Activated T-helper 17 cell treated with anti-CD3 and anti-CD28 coated beads, Interleukin-2, amount 50 U/mL, for 72 hours (primary cell): Measurements from ENCODE around the gene HTD2. TPM values are rescaled to one million over a fixed set of nuclear protein-coding genes. Genes with fewer than 3 reads are reported as not detected.
A peak's percentile ranks its signal among the peaks of the same experiment; 100 is the strongest.
"Not testable (repeated sequence)": the region's sequence is repeated elsewhere in the genome, so short reads cannot be mapped to it uniquely, and the experiment has no call there.

ENCODE experiments used
- ATAC-seq: fragments of 150-1000 bp; cut with Tn5 transposase; replicated peaks from 2 replicates; pipeline ENCODE4 v1.10.0; 2021; ENCODE audit warnings: mild to moderate bottlenecking, moderate library complexity
- H3K27ac Mint-ChIP-seq: one replicate; pipeline ENCODE4 v1.8.0; 2022; ENCODE audit warnings: mixed read lengths
- H3K27me3 Mint-ChIP-seq: one replicate; pipeline ENCODE4 v1.8.0; 2022; ENCODE audit warnings: mixed read lengths
- H3K36me3 Mint-ChIP-seq: one replicate; pipeline ENCODE4 v1.8.0; 2022; ENCODE audit warnings: low read depth, mild to moderate bottlenecking, mixed read lengths
- H3K4me1 Mint-ChIP-seq: one replicate; pipeline ENCODE4 v1.8.0; 2022; ENCODE audit warnings: mixed read lengths
- H3K4me3 Mint-ChIP-seq: one replicate; pipeline ENCODE4 v1.8.0; 2022; ENCODE audit warnings: mild to moderate bottlenecking, mixed read lengths
- H3K9me3 Mint-ChIP-seq: one replicate; pipeline ENCODE4 v1.8.0; 2022; ENCODE audit warnings: mixed read lengths
- total RNA-seq, 2 donors: library from RNA; stranded (reverse); gene quantifications; one replicate each; pipeline ENCODE4 v1.2.3, GENCODE V29; 2022

Gene HTD2
- total RNA-seq, 2 donors from 2014 or later = 10.0 to 15.1 TPM

GRCh38 chr3:58333206-58334012 lies 27.1 kb downstream of the HTD2 start:
- H3K4me3 Mint-ChIP-seq = peak overlapping the region; percentile 99
- ATAC-seq = peak; percentile 50
- H3K36me3 Mint-ChIP-seq = peaks cover 18% of the 10 kb centered on the region
- H3K9me3 Mint-ChIP-seq = no peaks in the 10 kb centered on the region
- peak overlapping the region; percentile 96 for H3K27ac Mint-ChIP-seq
- H3K4me1 Mint-ChIP-seq = peaks cover 25% of the 10 kb centered on the region
- H3K27me3 Mint-ChIP-seq = no peaks in the 10 kb centered on the region

DNA sequence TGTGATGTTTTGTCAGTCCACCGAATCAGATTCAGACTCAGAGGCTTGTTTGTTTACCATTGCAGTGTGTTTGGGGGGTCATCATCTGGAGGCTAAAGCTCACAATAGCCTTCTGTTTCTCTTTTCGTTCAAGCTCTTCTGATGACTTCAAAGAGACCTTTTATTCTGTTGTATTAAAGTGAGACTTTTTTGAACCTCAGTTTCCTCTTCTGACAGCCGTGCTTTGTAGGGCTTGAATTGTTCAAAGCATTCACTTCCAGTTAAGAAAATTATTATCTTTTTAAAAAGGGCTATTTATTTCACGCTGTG lies 27.6 kb downstream of the HTD2 start:
- peak overlapping the region; percentile 99 for H3K4me3 Mint-ChIP-seq
- peaks cover 22% of the 10 kb centered on the region for H3K36me3 Mint-ChIP-seq
- no peaks in the 10 kb centered on the region for H3K9me3 Mint-ChIP-seq
- no peaks in the 10 kb centered on the region for H3K27me3 Mint-ChIP-seq
- peaks cover 25% of the 10 kb centered on the region for H3K4me1 Mint-ChIP-seq
- H3K27ac Mint-ChIP-seq = peak overlapping the region; percentile 96
- no peak for ATAC-seq

DNA sequence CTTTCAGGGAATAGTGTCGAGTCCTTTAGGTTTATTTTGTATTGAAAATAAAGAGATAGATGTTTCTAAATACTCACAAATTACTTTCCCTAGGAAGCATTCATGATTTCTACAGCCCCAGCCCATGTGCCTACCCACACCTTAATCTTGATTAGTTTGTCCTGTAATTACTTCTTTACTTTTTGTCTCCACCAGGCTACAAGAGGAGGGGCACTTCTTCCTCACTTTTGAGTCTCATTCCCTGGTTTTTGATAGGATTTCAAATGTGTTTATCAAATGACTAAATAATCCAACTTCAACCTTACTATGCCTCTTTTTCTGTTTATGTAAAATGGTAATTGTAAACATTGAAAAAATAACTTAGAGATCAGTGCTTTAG lies 28.2 kb downstream of the HTD2 start:
- peak overlapping the region; percentile 96 for H3K27ac Mint-ChIP-seq
- no peaks in the 10 kb centered on the region for H3K27me3 Mint-ChIP-seq
- peak overlapping the region; percentile 99 for H3K4me3 Mint-ChIP-seq
- H3K9me3 Mint-ChIP-seq = no peaks in the 10 kb centered on the region
- peaks cover 27% of the 10 kb centered on the region for H3K36me3 Mint-ChIP-seq
- ATAC-seq = no peak
- peaks cover 25% of the 10 kb centered on the region for H3K4me1 Mint-ChIP-seq

DNA sequence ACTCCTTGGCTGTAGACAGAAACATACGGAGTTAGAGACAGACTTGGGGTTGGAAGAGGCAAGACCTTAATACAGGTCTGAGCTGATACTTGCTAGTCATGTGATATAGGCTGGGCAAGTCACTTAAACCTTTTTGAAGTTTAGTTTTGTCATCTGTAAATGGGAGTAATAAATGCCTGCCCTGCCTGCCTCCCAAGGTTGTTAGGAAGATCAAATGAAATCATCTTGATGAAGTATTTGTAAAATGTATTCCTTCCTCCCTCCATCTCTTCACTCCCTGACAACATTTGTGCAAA lies 29.3 kb downstream of the HTD2 start:
- peaks cover 31% of the 10 kb centered on the region for H3K36me3 Mint-ChIP-seq
- no peak for ATAC-seq
- H3K4me3 Mint-ChIP-seq = peak overlapping the region; percentile 99

DNA sequence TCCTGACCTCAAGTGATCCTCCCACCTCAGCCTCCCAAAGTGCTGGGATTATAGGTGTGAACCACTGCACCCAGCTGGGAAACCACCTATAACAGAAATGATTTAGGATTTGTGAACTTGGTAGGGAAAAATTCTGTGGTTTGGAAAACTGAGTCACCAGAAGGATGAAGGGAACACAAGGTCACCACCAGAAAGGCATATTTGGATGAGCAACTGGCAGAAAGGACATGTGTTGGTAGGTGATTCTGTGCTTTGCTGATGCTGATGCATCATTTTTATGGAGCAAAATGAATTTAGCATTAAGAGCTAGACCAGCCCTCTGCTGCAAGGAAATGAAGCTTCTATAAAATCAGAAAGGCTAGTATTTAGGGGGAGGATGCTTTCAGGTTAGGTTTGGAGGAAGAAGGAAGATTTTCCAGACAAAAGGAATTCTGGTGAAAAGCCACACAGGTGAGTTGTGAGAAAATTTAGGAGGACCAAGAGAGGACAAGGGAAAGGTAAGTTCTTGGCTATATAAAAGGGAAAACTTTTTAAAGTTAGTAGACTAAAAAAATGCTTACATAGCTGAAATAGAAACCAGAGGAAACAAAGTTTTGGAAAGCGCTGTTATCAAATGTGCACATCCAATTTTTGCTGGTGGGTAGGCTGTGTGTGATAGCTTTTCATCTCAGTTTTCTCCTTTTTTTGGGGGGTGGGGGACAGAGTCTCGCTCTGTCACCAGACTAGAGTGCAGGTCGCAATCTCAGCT lies 30.0 kb downstream of the HTD2 start:
- H3K4me1 Mint-ChIP-seq = peaks cover 25% of the 10 kb centered on the region
- peaks cover 38% of the 10 kb centered on the region for H3K36me3 Mint-ChIP-seq
- H3K27ac Mint-ChIP-seq = peak overlapping the region; percentile 9
- H3K9me3 Mint-ChIP-seq = no peaks in the 10 kb centered on the region
- H3K4me3 Mint-ChIP-seq = no peak overlapping the region
- H3K27me3 Mint-ChIP-seq = no peaks in the 10 kb centered on the region
- ATAC-seq = peak; percentile 15

More for the DNA sequence above, 29.3 kb downstream of the HTD2 start:
- Mint-ChIP-seq H3K27ac (peak overlapping the region; percentile 96), H3K9me3 (no peaks in the 10 kb centered on the region), H3K4me1 (peaks cover 25% of the 10 kb centered on the region), H3K27me3 (no peaks in the 10 kb centered on the region)

DNA sequence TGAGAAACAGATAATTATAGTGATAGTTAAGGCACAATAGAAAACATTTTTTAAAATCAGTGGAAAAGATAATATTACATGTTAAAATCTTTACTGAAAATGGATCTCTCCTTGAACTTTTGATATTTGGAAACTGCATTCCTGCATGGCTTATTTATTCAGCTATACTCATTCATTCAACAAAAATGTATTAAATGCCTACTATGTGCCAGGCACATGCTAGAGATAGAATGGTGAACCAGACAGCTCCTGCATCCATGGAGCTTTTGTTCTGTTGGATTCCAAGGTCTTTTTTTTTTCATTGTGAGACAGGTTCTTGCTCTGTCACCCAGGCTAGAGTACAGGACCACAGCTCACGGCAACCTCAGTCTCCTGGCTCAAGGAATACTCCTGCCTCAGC lies 30.9 kb downstream of the HTD2 start:
- Mint-ChIP-seq H3K4me3 (no peak overlapping the region), H3K27me3 (no peaks in the 10 kb centered on the region), H3K27ac (no peak overlapping the region), H3K4me1 (peaks cover 20% of the 10 kb centered on the region), H3K9me3 (no peaks in the 10 kb centered on the region), H3K36me3 (peaks cover 43% of the 10 kb centered on the region)
- no peak for ATAC-seq

DNA sequence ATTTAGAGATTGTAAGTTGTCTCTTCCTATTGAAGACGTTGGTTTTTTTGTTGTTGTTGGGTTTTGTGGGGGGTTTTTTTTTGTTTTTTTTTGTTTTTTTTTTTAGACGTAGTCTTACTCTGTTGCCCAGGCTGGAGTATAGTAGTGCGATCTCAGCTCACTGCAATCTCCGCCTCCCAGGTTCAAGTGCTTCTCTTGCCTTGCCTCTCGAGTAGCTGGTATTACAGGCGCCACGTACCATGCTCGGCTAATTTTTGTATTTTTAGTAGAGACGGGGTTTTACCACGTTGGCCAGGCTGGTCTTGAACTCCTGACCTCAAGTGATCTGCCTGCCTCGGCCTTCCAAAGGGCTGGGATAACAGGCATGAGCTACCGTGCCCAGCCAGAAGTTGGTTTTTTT lies 32.8 kb downstream of the HTD2 start:
- H3K27ac Mint-ChIP-seq, H3K4me3 Mint-ChIP-seq, ATAC-seq, H3K9me3 Mint-ChIP-seq, H3K27me3 Mint-ChIP-seq: not testable (repeated sequence)
- H3K36me3 Mint-ChIP-seq = peaks cover 63% of the 10 kb centered on the region
- peaks cover 20% of the 10 kb centered on the region for H3K4me1 Mint-ChIP-seq

DNA sequence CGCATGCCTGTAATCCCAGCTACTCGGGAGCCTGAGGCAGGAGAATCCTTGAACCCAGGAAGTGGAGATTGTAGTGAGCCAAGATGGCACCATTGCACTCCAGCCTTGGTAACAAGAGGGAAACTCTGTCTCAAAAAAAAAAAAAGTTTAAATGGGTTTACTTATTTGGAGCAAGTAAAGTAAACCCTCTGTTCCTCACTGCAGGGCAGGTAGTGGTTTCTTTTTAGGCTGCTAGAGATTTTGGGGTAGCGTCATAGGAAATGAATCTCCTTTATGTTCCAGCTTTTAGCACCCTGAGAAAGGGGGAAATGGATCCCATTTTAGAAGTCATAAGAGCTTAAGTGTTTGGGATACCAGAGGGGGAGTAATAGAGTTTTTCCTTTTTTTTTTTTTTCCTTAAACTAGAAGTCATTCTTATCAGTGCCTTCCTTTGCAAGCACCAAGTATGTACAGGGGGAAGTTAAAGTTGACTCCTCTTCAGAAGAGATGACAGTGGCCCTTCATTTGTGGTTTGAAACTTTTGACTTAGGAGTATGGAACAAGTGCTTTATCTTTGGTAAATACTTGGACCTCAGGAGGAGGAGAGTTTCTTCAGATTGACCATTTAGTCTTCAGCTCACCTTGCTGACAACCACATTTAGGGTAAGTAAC lies 34.4 kb downstream of the HTD2 start:
- H3K4me1 Mint-ChIP-seq = peaks cover 8% of the 10 kb centered on the region
- no peaks in the 10 kb centered on the region for H3K27me3 Mint-ChIP-seq
- no peak overlapping the region for H3K4me3 Mint-ChIP-seq
- no peaks in the 10 kb centered on the region for H3K9me3 Mint-ChIP-seq
- peaks cover 56% of the 10 kb centered on the region for H3K36me3 Mint-ChIP-seq
- ATAC-seq = no peak
- no peak overlapping the region for H3K27ac Mint-ChIP-seq

DNA sequence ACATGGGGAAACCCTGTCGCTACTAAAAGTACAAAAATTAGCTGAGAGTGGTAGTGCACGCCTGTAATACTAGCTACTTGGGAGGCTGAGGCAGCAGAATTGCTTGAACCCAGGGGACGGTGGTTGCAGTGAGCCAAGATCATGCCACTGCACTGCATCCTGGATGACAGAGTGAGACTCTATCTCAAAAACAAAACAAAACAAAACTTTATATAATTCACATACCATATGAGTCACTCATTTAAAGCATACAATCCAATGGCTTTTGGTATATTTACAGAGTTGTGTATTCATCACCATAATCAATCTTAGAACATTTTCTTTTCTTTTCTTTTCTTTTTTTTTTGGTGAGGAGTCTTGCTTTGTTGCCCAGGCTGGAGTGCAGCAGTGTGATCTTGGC lies 35.1 kb downstream of the HTD2 start:
- Mint-ChIP-seq H3K27ac (no peak overlapping the region), H3K4me1 (peaks cover 7% of the 10 kb centered on the region), H3K4me3 (no peak overlapping the region), H3K27me3 (no peaks in the 10 kb centered on the region), H3K36me3 (peaks cover 52% of the 10 kb centered on the region), H3K9me3 (no peaks in the 10 kb centered on the region)
- ATAC-seq = no peak

GRCh38 chr3:58342676-58343075 lies 36.4 kb downstream of the HTD2 start:
- H3K36me3 Mint-ChIP-seq = peaks cover 44% of the 10 kb centered on the region
- H3K4me1 Mint-ChIP-seq = peaks cover 6% of the 10 kb centered on the region
- H3K4me3 Mint-ChIP-seq = no peak overlapping the region
- H3K27ac Mint-ChIP-seq = no peak overlapping the region
- no peaks in the 10 kb centered on the region for H3K9me3 Mint-ChIP-seq
- no peak for ATAC-seq
- H3K27me3 Mint-ChIP-seq = no peaks in the 10 kb centered on the region

DNA sequence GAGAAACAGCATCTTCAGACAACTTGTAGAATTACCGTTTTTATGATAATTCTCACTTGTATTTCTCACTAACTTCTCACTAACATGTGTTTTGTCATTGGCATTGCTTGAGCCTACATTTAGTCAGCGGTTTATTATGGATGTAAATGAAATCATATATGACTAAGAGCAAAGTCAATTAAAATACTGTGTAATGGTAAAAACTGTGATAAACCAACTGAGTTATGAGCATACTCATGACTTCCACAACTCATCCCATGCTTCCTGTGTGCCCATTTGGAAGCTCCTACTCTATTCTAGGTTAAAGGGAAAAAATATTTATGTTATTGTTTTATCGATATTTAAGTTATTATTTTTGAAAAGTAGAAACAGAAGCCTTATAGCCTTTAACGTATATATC lies 39.1 kb downstream of the HTD2 start:
- ATAC-seq = no peak
- H3K4me1 Mint-ChIP-seq = peaks cover 17% of the 10 kb centered on the region

DNA sequence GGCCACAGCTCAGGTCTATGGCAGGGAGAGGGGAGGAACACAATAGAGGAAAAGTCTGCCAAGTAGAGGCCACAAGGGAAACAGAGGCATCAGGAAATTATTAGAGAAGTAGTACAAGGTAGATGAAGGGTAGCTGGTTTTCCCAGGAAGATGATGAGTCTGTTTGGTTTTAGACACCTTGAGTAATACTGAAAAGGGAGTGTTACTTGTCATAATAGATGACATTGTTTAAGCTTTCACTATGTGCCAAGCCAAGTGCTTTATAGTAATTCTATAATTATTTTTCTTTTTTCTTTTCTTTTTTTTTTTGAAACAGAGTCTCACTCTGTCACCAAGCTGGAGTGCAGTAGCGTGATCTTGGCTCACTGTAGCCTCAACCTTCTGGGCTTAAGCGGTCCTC lies 40.0 kb downstream of the HTD2 start:
- Mint-ChIP-seq H3K4me1 (peaks cover 22% of the 10 kb centered on the region), H3K27me3 (no peaks in the 10 kb centered on the region), H3K27ac (peak overlapping the region; percentile 26), H3K4me3 (peak overlapping the region; percentile 11), H3K36me3 (peaks cover 30% of the 10 kb centered on the region), H3K9me3 (no peaks in the 10 kb centered on the region)
- peak; percentile 87 for ATAC-seq

More for the DNA sequence above, 39.1 kb downstream of the HTD2 start:
- Mint-ChIP-seq H3K4me3 (no peak overlapping the region), H3K27ac (peak overlapping the region; percentile 26), H3K9me3 (no peaks in the 10 kb centered on the region), H3K36me3 (peaks cover 33% of the 10 kb centered on the region), H3K27me3 (no peaks in the 10 kb centered on the region)

GRCh38 chr3:58347984-58348383 lies 41.7 kb downstream of the HTD2 start:
- peaks cover 26% of the 10 kb centered on the region for H3K36me3 Mint-ChIP-seq
- H3K9me3 Mint-ChIP-seq = no peaks in the 10 kb centered on the region
- peaks cover 27% of the 10 kb centered on the region for H3K4me1 Mint-ChIP-seq
- no peak overlapping the region for H3K4me3 Mint-ChIP-seq
- no peaks in the 10 kb centered on the region for H3K27me3 Mint-ChIP-seq
- H3K27ac Mint-ChIP-seq = no peak overlapping the region
- ATAC-seq = no peak

- peak; percentile 73 for ATAC-seq
- peak overlapping the region; percentile 69 for H3K27ac Mint-ChIP-seq
- H3K9me3 Mint-ChIP-seq = no peaks in the 10 kb centered on the region
- H3K27me3 Mint-ChIP-seq = no peaks in the 10 kb centered on the region
- H3K36me3 Mint-ChIP-seq = peaks cover 15% of the 10 kb centered on the region
- H3K4me1 Mint-ChIP-seq = peaks cover 35% of the 10 kb centered on the region
- H3K4me3 Mint-ChIP-seq = peak overlapping the region; percentile 55
Measured at GRCh38 chr3:58349792-58350626, 43.7 kb downstream of the HTD2 start.
